Hepatocyte (in vitro differentiated cells): ENCODE data around the gene PVR.

Experiments used
- CTCF ChIP-seq: fragments of 200-600 bp; sonication (generic); IDR thresholded peaks from 2 replicates; pipeline ENCODE4 v1.5.1; 2016; ENCODE audit warnings: antibody characterized with exemption, mild to moderate bottlenecking; ENCODE audit not compliant: poor library complexity
- EZH2phosphoT487 ChIP-seq: fragments of 200-600 bp; sonication (generic); IDR thresholded peaks from one replicate; pipeline ENCODE4 v1.6.1; 2018; ENCODE audit warnings: antibody characterized with exemption, mild to moderate bottlenecking, low read depth, moderate library complexity; ENCODE audit not compliant: unreplicated experiment, severe bottlenecking

- TF ChIP-seq EZH2phosphoT487 (no peak), CTCF (no peak)
Observed at GRCh38 chr19:44645407-44646048, 1.8 kb downstream of the PVR start.
